ENCODE results near the gene C4orf50. TPM values are rescaled to one million over a fixed set of nuclear protein-coding genes. Genes with fewer than 3 reads are reported as not detected.

C4orf50 gene
- total RNA-seq, 1 experiment from 2014 or later = 0.17 TPM

DNA sequence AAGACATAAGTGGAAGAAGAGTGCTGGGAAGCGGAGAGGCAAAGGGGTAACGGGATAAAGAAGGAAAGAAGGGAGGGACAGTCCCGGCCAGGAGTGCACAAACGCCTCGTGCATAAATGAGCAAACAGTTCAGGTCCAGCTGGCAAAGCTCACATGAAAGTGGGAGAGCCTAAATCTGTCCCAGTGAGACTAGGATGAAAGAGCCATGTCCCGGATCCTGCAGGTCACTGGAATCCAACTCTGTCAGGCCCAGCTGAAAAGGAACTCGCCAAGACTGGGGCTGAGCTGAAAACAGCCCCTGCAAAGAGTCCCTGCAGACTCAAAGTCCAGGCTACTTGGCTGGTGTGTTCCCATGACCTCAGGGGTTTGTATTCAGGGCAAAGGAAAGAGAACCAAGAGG, 87.4 kb downstream of the C4orf50 start:
- H3K27me3 Mint-ChIP-seq (ENCODE audit: low read depth) = peaks cover 37% of the 10 kb centered on the region
- H3K79me2 ChIP-seq (ENCODE audit: insufficient read depth, low read length) = no peaks in the 10 kb centered on the region
- TF ChIP-seq, protein P1, sequence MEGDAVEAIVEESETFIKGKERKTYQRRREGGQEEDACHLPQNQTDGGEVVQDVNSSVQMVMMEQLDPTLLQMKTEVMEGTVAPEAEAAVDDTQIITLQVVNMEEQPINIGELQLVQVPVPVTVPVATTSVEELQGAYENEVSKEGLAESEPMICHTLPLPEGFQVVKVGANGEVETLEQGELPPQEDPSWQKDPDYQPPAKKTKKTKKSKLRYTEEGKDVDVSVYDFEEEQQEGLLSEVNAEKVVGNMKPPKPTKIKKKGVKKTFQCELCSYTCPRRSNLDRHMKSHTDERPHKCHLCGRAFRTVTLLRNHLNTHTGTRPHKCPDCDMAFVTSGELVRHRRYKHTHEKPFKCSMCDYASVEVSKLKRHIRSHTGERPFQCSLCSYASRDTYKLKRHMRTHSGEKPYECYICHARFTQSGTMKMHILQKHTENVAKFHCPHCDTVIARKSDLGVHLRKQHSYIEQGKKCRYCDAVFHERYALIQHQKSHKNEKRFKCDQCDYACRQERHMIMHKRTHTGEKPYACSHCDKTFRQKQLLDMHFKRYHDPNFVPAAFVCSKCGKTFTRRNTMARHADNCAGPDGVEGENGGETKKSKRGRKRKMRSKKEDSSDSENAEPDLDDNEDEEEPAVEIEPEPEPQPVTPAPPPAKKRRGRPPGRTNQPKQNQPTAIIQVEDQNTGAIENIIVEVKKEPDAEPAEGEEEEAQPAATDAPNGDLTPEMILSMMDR (conservative IDR thresholded peaks at IDR 0.05) = no peak

More for the DNA sequence above, 87.4 kb downstream of the C4orf50 start:
- Mint-ChIP-seq H3K27ac (no peak overlapping the region), H3K4me1 (peaks cover 11 to 17% of the 10 kb centered on the region in 2 experiments), H3K36me3 (ENCODE audit: insufficient read depth in 1 of 3, low read depth in 3 of 3) (no peaks in the 10 kb centered on the region), H3K9me3 (no peaks in the 10 kb centered on the region), H3K4me3 (no peak overlapping the region)
- no CpG with 5 or more reads among the region's 7 CpGs for WGBS (ENCODE audit: extremely low coverage, insufficient read length, low lambda C conversion rate)
- no peak overlapping the region for H4K5ac ChIP-seq (ENCODE audit: insufficient read length, low read depth, low read length)
- no peak overlapping the region for H4K8ac ChIP-seq (replicated peaks; ENCODE audit: insufficient read length, low read depth, low read length)
- no peak overlapping the region for H3K4me2 ChIP-seq (ENCODE audit: insufficient read depth, insufficient read length, low read length)
- H3K27ac ChIP-seq (ENCODE audit: insufficient read length, low read depth, low read length) = no peak overlapping the region
- no peak overlapping the region for H3K9ac ChIP-seq (ENCODE audit: extremely low read depth, insufficient read length, low read length)
- H4K20me1 ChIP-seq (ENCODE audit: control insufficient read depth, insufficient read depth, insufficient read length) = no peaks in the 10 kb centered on the region
- H3K79me1 ChIP-seq (ENCODE audit: insufficient read depth, low read depth, low read length, poor library complexity, severe bottlenecking) = no peaks in the 10 kb centered on the region
- H2BK12ac ChIP-seq (ENCODE audit: insufficient read length, low read depth, low read length) = no peak overlapping the region
- H3K23me2 ChIP-seq (ENCODE audit: insufficient read length, low read depth, low read length, poor library complexity, severe bottlenecking) = no peaks in the 10 kb centered on the region
- H3K23ac ChIP-seq (ENCODE audit: insufficient read length, low read depth, low read length) = no peak overlapping the region
- H3K56ac ChIP-seq (ENCODE audit: insufficient read length, low read depth, low read length) = no peak overlapping the region
- no peaks in the 10 kb centered on the region for H3K27me3 ChIP-seq (ENCODE audit: insufficient read depth, low read length)
- no peak overlapping the region for H2AK5ac ChIP-seq (ENCODE audit: insufficient read length, low read length)
- no peak overlapping the region for H2BK15ac ChIP-seq (ENCODE audit: low read depth, low read length)
- H3T11ph ChIP-seq (ENCODE audit: low read length) = no peak overlapping the region
- no peak overlapping the region for H2BK120ac ChIP-seq (ENCODE audit: low read depth, low read length, poor library complexity, severe bottlenecking)
- no peak overlapping the region for H3K14ac ChIP-seq (ENCODE audit: insufficient read depth, low read length)
- H3K18ac ChIP-seq (ENCODE audit: insufficient read length, low read depth, low read length) = no peak overlapping the region
- no peak overlapping the region for H3K4ac ChIP-seq (ENCODE audit: low read depth, low read length)
- H4K91ac ChIP-seq (ENCODE audit: insufficient read length, low read depth, low read length) = no peak overlapping the region
- no peak overlapping the region for H2AFZ ChIP-seq (ENCODE audit: low read length)
- no peaks in the 10 kb centered on the region for H3K9me3 ChIP-seq (ENCODE audit: control insufficient read depth, low read depth, low read length)
- no peak overlapping the region for H2BK5ac ChIP-seq (ENCODE audit: insufficient read length, low read length)
- no peak for DNase-seq
- H3K4me1 ChIP-seq (ENCODE audit: insufficient read depth, low read length) = peaks cover 3% of the 10 kb centered on the region; the same call in 1 of the 2 replicates
- H2BK20ac ChIP-seq (ENCODE audit: low read depth, low read length, poor library complexity, severe bottlenecking) = no peak overlapping the region

Data from H9 (cell line).